Measurements from ENCODE around the gene ZNF275. TPM values are rescaled to one million over a fixed set of nuclear protein-coding genes. Genes with fewer than 3 reads are reported as not detected.

Gene ZNF275
- total RNA-seq, 1 experiment from 2014 or later = 5.0 TPM

DNA sequence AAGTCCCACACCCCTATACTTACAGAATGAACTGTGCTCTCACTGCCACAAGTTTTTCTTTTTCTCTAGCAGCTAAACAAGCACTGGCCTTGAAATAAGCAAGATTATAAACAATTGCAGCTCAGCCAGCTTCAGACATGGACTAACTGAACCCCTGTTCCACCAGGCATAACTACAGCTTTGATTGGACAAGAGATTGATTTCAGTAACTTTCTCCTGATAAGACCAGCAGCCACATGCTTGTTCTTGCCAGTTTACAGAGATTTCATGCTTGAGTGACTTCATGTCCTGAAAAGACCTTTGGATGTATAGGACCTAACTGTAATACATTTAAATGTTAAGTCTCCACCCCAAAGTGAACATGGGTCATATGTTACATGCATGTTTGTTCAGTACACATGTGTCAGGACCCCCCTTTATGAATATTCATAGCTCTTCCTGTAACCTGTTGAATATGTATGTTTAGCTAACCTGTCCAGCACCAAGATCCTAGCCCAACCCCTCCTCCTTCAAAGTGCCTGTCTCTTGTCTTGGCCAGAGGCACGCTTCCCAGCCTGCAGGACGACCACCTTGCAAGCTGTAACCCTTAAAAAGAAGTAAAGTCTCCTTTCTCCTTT is 27.9 kb downstream of the ZNF275 start:
- in situ Hi-C loops (cut with HindIII; ENCODE audit: low pct_unique_long_range_greater_than_20kb, low sequenced_read_pairs) (no loop called here), intact Hi-C loops (cut with micrococcal nuclease; ENCODE audit: unreplicated experiment) (no loop called here)
- TF ChIP-seq TCF7L2 (IDR thresholded peaks at IDR 0.05; ENCODE audit: low read depth, low read length) = no peak
- peaks cover 8% of the 10 kb centered on the region for H3K27me3 ChIP-seq (ENCODE audit: control insufficient read depth, insufficient read depth, low read length)
- H3K9me3 ChIP-seq (ENCODE audit: control insufficient read depth, insufficient read depth, low read depth, low read length) = no peaks in the 10 kb centered on the region
- H3K4me3 ChIP-seq (ENCODE audit: low read depth in 2 of 2, low read length in 2 of 2) = no peak overlapping the region
- no peak overlapping the region for H3K27ac ChIP-seq (ENCODE audit: low read length)
- DNase-seq (ENCODE audit: low read depth, low spot score) = no peak
- no peaks in the 10 kb centered on the region for H3K36me3 ChIP-seq (ENCODE audit: control insufficient read depth, insufficient read depth, low read length)
- ChIA-PET CTCF (no interaction called here), POLR2A (no interaction called here)
- H3K4me1 ChIP-seq (ENCODE audit: control insufficient read depth, insufficient read depth, low read length) = no peaks in the 10 kb centered on the region
- BruUV-seq (replicated peaks) = no TSS peak
- no peak for ATAC-seq

DNA sequence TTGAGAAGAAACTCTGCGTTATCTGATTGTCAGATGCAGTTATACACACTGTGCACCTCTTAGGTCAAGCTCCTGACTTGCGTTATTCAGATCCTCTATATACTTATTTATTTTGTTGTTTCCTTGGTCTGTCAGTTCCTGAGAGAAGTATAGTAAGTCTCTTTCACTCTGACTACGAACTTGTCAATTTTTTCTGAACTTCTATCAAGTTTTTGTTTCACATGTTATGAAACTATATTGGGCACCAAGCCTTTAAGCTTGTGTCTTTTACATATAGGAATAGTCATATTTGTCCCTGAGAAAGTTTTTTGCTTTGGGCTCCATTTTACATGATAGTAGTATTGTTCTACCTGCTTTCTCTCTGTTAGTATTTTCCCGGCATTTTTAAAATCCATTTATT is 31.7 kb downstream of the ZNF275 start:
- intact Hi-C loops (cut with micrococcal nuclease; ENCODE audit: unreplicated experiment) = no loop called here
- ChIA-PET POLR2A (no interaction called here), CTCF (no interaction called here)
- no peaks in the 10 kb centered on the region for H3K4me1 ChIP-seq (ENCODE audit: control insufficient read depth, insufficient read depth, low read length)
- in situ Hi-C loops (cut with HindIII; ENCODE audit: low pct_unique_long_range_greater_than_20kb, low sequenced_read_pairs) = no loop called here
- TF ChIP-seq SIN3A (IDR thresholded peaks at IDR 0.05; ENCODE audit: borderline replicate concordance, insufficient read depth, low read depth, low read length) (no peak), POLR2AphosphoS5 (IDR thresholded peaks at IDR 0.05; ENCODE audit: low read depth, low read length) (no peak), REST (IDR thresholded peaks at IDR 0.05; ENCODE audit: insufficient read depth in 1 of 2, low read depth in 2 of 2, low read length in 1 of 2) (no peak), TCF7L2 (IDR thresholded peaks at IDR 0.05; ENCODE audit: low read depth, low read length) (no peak)
- TF ChIP-seq, protein P1, sequence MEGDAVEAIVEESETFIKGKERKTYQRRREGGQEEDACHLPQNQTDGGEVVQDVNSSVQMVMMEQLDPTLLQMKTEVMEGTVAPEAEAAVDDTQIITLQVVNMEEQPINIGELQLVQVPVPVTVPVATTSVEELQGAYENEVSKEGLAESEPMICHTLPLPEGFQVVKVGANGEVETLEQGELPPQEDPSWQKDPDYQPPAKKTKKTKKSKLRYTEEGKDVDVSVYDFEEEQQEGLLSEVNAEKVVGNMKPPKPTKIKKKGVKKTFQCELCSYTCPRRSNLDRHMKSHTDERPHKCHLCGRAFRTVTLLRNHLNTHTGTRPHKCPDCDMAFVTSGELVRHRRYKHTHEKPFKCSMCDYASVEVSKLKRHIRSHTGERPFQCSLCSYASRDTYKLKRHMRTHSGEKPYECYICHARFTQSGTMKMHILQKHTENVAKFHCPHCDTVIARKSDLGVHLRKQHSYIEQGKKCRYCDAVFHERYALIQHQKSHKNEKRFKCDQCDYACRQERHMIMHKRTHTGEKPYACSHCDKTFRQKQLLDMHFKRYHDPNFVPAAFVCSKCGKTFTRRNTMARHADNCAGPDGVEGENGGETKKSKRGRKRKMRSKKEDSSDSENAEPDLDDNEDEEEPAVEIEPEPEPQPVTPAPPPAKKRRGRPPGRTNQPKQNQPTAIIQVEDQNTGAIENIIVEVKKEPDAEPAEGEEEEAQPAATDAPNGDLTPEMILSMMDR (IDR thresholded peaks at IDR 0.05) = no peak
- BruUV-seq (replicated peaks) = no TSS peak
- DNase-seq (ENCODE audit: low read depth, low spot score) (no peak), ATAC-seq (no peak)
- H3K9me3 ChIP-seq (ENCODE audit: control insufficient read depth, insufficient read depth, low read depth, low read length) = no peaks in the 10 kb centered on the region
- H3K27me3 ChIP-seq (ENCODE audit: control insufficient read depth, insufficient read depth, low read length) = peaks cover 11% of the 10 kb centered on the region
- no peaks in the 10 kb centered on the region for H3K36me3 ChIP-seq (ENCODE audit: control insufficient read depth, insufficient read depth, low read length)
- H3K4me3 ChIP-seq (ENCODE audit: low read depth in 2 of 2, low read length in 2 of 2) = no peak overlapping the region
- no peak overlapping the region for H3K27ac ChIP-seq (ENCODE audit: low read length)

- TF ChIP-seq REST (IDR thresholded peaks at IDR 0.05; ENCODE audit: insufficient read depth in 1 of 2, low read depth in 2 of 2, low read length in 1 of 2) = no peak
- no peak for TF ChIP-seq TCF7L2 (IDR thresholded peaks at IDR 0.05; ENCODE audit: low read depth, low read length)
Measured at GRCh38 chrX:153366119-153366518, 32.2 kb downstream of the ZNF275 start.

More at GRCh38 chrX:153366119-153366518, 32.2 kb downstream of the ZNF275 start:
- ATAC-seq (no peak), DNase-seq (ENCODE audit: low read depth, low spot score) (no peak)
- Histone ChIP-seq H3K9me3 (ENCODE audit: control insufficient read depth, insufficient read depth, low read depth, low read length) (no peaks in the 10 kb centered on the region), H3K27me3 (ENCODE audit: control insufficient read depth, insufficient read depth, low read length) (peaks cover 11% of the 10 kb centered on the region), H3K27ac (ENCODE audit: low read length) (no peak overlapping the region), H3K4me1 (ENCODE audit: control insufficient read depth, insufficient read depth, low read length) (no peaks in the 10 kb centered on the region), H3K4me3 (ENCODE audit: low read depth in 2 of 2, low read length in 2 of 2) (no peak overlapping the region), H3K36me3 (ENCODE audit: control insufficient read depth, insufficient read depth, low read length) (no peaks in the 10 kb centered on the region)
- BruUV-seq (replicated peaks) = no TSS peak
- in situ Hi-C loops (cut with HindIII; ENCODE audit: low pct_unique_long_range_greater_than_20kb, low sequenced_read_pairs) = no loop called here
- ChIA-PET CTCF (no interaction called here), POLR2A (no interaction called here)
- intact Hi-C loops (cut with micrococcal nuclease; ENCODE audit: unreplicated experiment) = no loop called here

Data from Panc1 (cell line).